WTC11 (cell line): ENCODE results near the gene POLR2L. TPM values are rescaled to one million over a fixed set of nuclear protein-coding genes. Genes with fewer than 3 reads are reported as not detected.

Experiments
- ATAC-seq: fragments of 200-7000 bp; cut with Tn5 transposase; 2 replicates; pipeline ENCODE4 v1.10.0; 2021; ENCODE audit warnings: mild to moderate bottlenecking, moderate library complexity
- CTCF ChIA-PET: fragments of 300-600 bp; sonication (Branson Sonifier 250); formaldehyde crosslinking; loops from one replicate; lab custom pipeline; 2021; ENCODE audit warnings: antibody characterized with exemption; lab: Charles Lee
- POLR2A ChIA-PET: fragments of 350-600 bp; sonication (Branson Sonifier 250); formaldehyde crosslinking; loops from one replicate; lab custom pipeline; 2021; ENCODE audit warnings: antibody characterized with exemption; lab: Charles Lee
- DNase-seq: peaks from one replicate; pipeline ENCODE4 v3.0.0; 2021; ENCODE audit warnings: low spot score
- H3K27ac Mint-ChIP-seq: 2 replicates; pipeline ENCODE4 v1.8.0; 2021; ENCODE audit warnings: mixed read lengths
- H3K27me3 Mint-ChIP-seq: 2 replicates; pipeline ENCODE4 v1.8.0; 2021; ENCODE audit warnings: low read depth, mild to moderate bottlenecking, moderate library complexity, mixed read lengths
- H3K36me3 Mint-ChIP-seq: 2 replicates; pipeline ENCODE4 v1.8.0; 2021; ENCODE audit warnings: mixed read lengths
- H3K4me1 Mint-ChIP-seq: 2 replicates; pipeline ENCODE4 v1.8.0; 2022; ENCODE audit warnings: mixed read lengths
- H3K4me3 Mint-ChIP-seq: 2 replicates; pipeline ENCODE4 v1.8.0; 2021; ENCODE audit warnings: mild to moderate bottlenecking, moderate library complexity, mixed read lengths
- H3K9me3 Mint-ChIP-seq: 2 replicates; pipeline ENCODE4 v1.8.0; 2021; ENCODE audit warnings: mixed read lengths
- AFF4 ChIP-seq: sonication (generic); formaldehyde crosslinking; IDR thresholded peaks from 2 replicates; pipeline ENCODE4 v1.8.1; 2023; ENCODE audit warnings: mild to moderate bottlenecking, missing genetic modification reagents, borderline replicate concordance
- ATF6 ChIP-seq: sonication (generic); formaldehyde crosslinking; IDR thresholded peaks from 2 replicates; pipeline ENCODE4 v1.8.1; 2023; ENCODE audit warnings: mild to moderate bottlenecking, missing genetic modification reagents
- CBFB ChIP-seq: sonication (generic); formaldehyde crosslinking; IDR thresholded peaks from 2 replicates; pipeline ENCODE4 v1.8.1; 2022; ENCODE audit warnings: mild to moderate bottlenecking, low read depth, missing genetic modification reagents
- CREB1 ChIP-seq: sonication (generic); formaldehyde crosslinking; IDR thresholded peaks from 2 replicates; pipeline ENCODE4 v1.8.0; 2023; ENCODE audit warnings: mild to moderate bottlenecking, missing genetic modification reagents
- CREM ChIP-seq: sonication (generic); formaldehyde crosslinking; IDR thresholded peaks from 2 replicates; pipeline ENCODE4 v1.8.1; 2022; ENCODE audit warnings: mild to moderate bottlenecking, missing genetic modification reagents, moderate library complexity
- E2F4 ChIP-seq: sonication (generic); formaldehyde crosslinking; IDR thresholded peaks from 2 replicates; pipeline ENCODE4 v1.8.1; 2022; ENCODE audit warnings: low read depth, mild to moderate bottlenecking, moderate library complexity, missing genetic modification reagents, borderline replicate concordance
- FOXJ3 ChIP-seq: sonication (generic); formaldehyde crosslinking; IDR thresholded peaks from 2 replicates; pipeline ENCODE4 v1.9.0; 2021; ENCODE audit warnings: missing genetic modification reagents, mild to moderate bottlenecking, borderline replicate concordance
- KAT7 ChIP-seq: sonication (generic); formaldehyde crosslinking; IDR thresholded peaks from 2 replicates; pipeline ENCODE4 v1.8.1; 2023; ENCODE audit warnings: missing genetic modification reagents, mild to moderate bottlenecking, borderline replicate concordance
- PREB ChIP-seq: sonication (generic); formaldehyde crosslinking; IDR thresholded peaks from 2 replicates; pipeline ENCODE4 v1.8.1; 2022; ENCODE audit warnings: mild to moderate bottlenecking, missing genetic modification reagents, moderate library complexity, borderline replicate concordance
- SMAD4 ChIP-seq: sonication (generic); formaldehyde crosslinking; IDR thresholded peaks from 2 replicates; pipeline ENCODE4 v1.8.0; 2022; ENCODE audit warnings: mild to moderate bottlenecking, missing genetic modification reagents
- ZNF317 ChIP-seq: sonication (generic); formaldehyde crosslinking; IDR thresholded peaks from 2 replicates; pipeline ENCODE4 v1.8.1; 2023; ENCODE audit warnings: low read depth, mild to moderate bottlenecking, moderate library complexity, missing genetic modification reagents, borderline replicate concordance
- ZNF396 ChIP-seq: fragments of 250-450 bp; sonication (Bioruptor Pico); IDR thresholded peaks from 2 replicates; pipeline ENCODE4 v1.8.0; 2021; ENCODE audit warnings: mild to moderate bottlenecking, moderate library complexity, borderline replicate concordance
- ZNF416 ChIP-seq: fragments of 250-450 bp; sonication (Bioruptor Pico); IDR thresholded peaks from 2 replicates; pipeline ENCODE4 v1.9.0; 2021; ENCODE audit warnings: mild to moderate bottlenecking, inconsistent platforms
- total RNA-seq: library from RNA; stranded (reverse); gene quantifications from 3 replicates; pipeline ENCODE4 v1.2.3, GENCODE V29; 2021
- TF ChIP-seq, protein P1 (sequence below): fragments of 250-450 bp; sonication (Bioruptor Pico); IDR thresholded peaks from 2 replicates; pipeline ENCODE4 v1.8.0; 2021; ENCODE audit warnings: mild to moderate bottlenecking
- TF ChIP-seq, protein P2 (sequence below): fragments of 250-450 bp; sonication (Bioruptor Pico); IDR thresholded peaks from 2 replicates; pipeline ENCODE4 v2.1.2; 2022; ENCODE audit warnings: mild to moderate bottlenecking, moderate library complexity
- TF ChIP-seq, protein P3 (sequence below): sonication (generic); formaldehyde crosslinking; conservative IDR thresholded peaks from 2 replicates; pipeline ENCODE4 v1.8.1; 2023; ENCODE audit warnings: mild to moderate bottlenecking, low read depth, missing genetic modification reagents, moderate library complexity
- TF ChIP-seq, protein P4 (sequence below): fragments of 200-600 bp; IDR thresholded peaks from 2 replicates; pipeline ENCODE4 v1.8.0; 2022; ENCODE audit warnings: antibody characterized with exemption

POLR2L gene
- total RNA-seq, 1 experiment from 2014 or later = 152 TPM

DNA sequence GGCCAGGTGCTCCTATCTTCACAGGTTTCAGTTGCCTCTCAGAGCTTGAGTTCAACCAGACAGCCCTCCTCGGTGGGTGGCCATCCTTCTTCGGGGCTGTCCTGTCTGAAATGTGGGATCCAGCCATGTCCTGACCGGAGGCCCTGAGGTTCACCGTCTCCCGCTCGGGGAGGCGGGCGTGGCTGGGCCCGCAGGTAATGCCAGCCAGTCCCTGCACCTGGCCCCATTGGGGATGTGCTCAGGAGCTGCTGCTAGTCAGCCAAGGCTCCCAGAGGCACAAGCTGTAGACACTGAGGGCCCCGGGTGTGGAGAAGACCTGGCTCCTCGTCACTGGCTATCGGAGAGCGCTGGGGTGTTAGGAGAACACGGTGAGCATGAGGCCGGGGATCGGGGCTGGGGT is 32.9 kb upstream of the POLR2L start:
- no peak for TF ChIP-seq KAT7 (CRISPR knock-in tag)
- no peak for TF ChIP-seq ZNF416 (CRISPR knock-in tag)
- no peaks in the 10 kb centered on the region for H3K4me1 Mint-ChIP-seq
- no peak overlapping the region for H3K4me3 Mint-ChIP-seq
- no peaks in the 10 kb centered on the region for H3K9me3 Mint-ChIP-seq
- no peak overlapping the region for H3K27ac Mint-ChIP-seq
- ATAC-seq (no peak), DNase-seq (no peak)
- ChIA-PET POLR2A (no interaction called here), CTCF (interaction anchor here (1.3 to 1.7 kb wide), 2 partner anchors 23 to 27 kb away, joined by 4 read pairs; no protein-coding TSS in a partner anchor)
- peaks cover 3% of the 10 kb centered on the region for H3K27me3 Mint-ChIP-seq
- H3K36me3 Mint-ChIP-seq = peaks cover 26% of the 10 kb centered on the region

- Mint-ChIP-seq H3K4me1 (no peaks in the 10 kb centered on the region), H3K27me3 (peaks cover 3% of the 10 kb centered on the region), H3K9me3 (no peaks in the 10 kb centered on the region), H3K36me3 (peaks cover 21% of the 10 kb centered on the region), H3K27ac (no peak overlapping the region), H3K4me3 (no peak overlapping the region)
- ChIA-PET POLR2A (interaction anchor here (2.4 kb wide), 1 partner anchor 11 kb away, joined by 8 read pairs; no protein-coding TSS in a partner anchor), CTCF (interaction anchor here (1.1 kb wide), 2 partner anchors 23 to 25 kb away, joined by 3 to 5 read pairs; no protein-coding TSS in a partner anchor)
- TF ChIP-seq CREB1 (CRISPR knock-in tag) (no peak), ZNF396 (CRISPR knock-in tag) (no peak), ZNF416 (CRISPR knock-in tag) (no peak), ATF6 (CRISPR knock-in tag) (no peak), CREM (no peak), CBFB (CRISPR knock-in tag) (no peak), E2F4 (CRISPR knock-in tag) (no peak), PREB (CRISPR knock-in tag) (no peak), ZNF317 (CRISPR knock-in tag) (no peak), FOXJ3 (no peak), AFF4 (no peak), SMAD4 (no peak)
- TF ChIP-seq, protein P1, sequence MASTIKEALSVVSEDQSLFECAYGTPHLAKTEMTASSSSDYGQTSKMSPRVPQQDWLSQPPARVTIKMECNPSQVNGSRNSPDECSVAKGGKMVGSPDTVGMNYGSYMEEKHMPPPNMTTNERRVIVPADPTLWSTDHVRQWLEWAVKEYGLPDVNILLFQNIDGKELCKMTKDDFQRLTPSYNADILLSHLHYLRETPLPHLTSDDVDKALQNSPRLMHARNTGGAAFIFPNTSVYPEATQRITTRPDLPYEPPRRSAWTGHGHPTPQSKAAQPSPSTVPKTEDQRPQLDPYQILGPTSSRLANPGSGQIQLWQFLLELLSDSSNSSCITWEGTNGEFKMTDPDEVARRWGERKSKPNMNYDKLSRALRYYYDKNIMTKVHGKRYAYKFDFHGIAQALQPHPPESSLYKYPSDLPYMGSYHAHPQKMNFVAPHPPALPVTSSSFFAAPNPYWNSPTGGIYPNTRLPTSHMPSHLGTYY (CRISPR knock-in tag) = no peak
- TF ChIP-seq, protein P2, sequence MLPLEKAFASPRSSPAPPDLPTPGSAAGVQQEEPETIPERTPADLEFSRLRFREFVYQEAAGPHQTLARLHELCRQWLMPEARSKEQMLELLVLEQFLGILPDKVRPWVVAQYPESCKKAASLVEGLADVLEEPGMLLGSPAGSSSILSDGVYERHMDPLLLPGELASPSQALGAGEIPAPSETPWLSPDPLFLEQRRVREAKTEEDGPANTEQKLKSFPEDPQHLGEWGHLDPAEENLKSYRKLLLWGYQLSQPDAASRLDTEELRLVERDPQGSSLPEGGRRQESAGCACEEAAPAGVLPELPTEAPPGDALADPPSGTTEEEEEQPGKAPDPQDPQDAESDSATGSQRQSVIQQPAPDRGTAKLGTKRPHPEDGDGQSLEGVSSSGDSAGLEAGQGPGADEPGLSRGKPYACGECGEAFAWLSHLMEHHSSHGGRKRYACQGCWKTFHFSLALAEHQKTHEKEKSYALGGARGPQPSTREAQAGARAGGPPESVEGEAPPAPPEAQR (CRISPR knock-in tag) = no peak
- TF ChIP-seq, protein P3, sequence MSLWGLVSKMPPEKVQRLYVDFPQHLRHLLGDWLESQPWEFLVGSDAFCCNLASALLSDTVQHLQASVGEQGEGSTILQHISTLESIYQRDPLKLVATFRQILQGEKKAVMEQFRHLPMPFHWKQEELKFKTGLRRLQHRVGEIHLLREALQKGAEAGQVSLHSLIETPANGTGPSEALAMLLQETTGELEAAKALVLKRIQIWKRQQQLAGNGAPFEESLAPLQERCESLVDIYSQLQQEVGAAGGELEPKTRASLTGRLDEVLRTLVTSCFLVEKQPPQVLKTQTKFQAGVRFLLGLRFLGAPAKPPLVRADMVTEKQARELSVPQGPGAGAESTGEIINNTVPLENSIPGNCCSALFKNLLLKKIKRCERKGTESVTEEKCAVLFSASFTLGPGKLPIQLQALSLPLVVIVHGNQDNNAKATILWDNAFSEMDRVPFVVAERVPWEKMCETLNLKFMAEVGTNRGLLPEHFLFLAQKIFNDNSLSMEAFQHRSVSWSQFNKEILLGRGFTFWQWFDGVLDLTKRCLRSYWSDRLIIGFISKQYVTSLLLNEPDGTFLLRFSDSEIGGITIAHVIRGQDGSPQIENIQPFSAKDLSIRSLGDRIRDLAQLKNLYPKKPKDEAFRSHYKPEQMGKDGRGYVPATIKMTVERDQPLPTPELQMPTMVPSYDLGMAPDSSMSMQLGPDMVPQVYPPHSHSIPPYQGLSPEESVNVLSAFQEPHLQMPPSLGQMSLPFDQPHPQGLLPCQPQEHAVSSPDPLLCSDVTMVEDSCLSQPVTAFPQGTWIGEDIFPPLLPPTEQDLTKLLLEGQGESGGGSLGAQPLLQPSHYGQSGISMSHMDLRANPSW (CRISPR knock-in tag) = no peak
- TF ChIP-seq, protein P4, sequence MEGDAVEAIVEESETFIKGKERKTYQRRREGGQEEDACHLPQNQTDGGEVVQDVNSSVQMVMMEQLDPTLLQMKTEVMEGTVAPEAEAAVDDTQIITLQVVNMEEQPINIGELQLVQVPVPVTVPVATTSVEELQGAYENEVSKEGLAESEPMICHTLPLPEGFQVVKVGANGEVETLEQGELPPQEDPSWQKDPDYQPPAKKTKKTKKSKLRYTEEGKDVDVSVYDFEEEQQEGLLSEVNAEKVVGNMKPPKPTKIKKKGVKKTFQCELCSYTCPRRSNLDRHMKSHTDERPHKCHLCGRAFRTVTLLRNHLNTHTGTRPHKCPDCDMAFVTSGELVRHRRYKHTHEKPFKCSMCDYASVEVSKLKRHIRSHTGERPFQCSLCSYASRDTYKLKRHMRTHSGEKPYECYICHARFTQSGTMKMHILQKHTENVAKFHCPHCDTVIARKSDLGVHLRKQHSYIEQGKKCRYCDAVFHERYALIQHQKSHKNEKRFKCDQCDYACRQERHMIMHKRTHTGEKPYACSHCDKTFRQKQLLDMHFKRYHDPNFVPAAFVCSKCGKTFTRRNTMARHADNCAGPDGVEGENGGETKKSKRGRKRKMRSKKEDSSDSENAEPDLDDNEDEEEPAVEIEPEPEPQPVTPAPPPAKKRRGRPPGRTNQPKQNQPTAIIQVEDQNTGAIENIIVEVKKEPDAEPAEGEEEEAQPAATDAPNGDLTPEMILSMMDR = no peak
- DNase-seq = no peak
- ATAC-seq = no peak
These were observed 31.4 kb upstream of the POLR2L start for GRCh38 chr11:873706-874105.
